KG1 (cell line): ENCODE data around the gene ITIH4.

Experiments
- DNase-seq: peaks from one replicate; lab custom pipeline; 2025; lab: John Stamatoyannopoulos, UW

The ITIH4 gene

DNA sequence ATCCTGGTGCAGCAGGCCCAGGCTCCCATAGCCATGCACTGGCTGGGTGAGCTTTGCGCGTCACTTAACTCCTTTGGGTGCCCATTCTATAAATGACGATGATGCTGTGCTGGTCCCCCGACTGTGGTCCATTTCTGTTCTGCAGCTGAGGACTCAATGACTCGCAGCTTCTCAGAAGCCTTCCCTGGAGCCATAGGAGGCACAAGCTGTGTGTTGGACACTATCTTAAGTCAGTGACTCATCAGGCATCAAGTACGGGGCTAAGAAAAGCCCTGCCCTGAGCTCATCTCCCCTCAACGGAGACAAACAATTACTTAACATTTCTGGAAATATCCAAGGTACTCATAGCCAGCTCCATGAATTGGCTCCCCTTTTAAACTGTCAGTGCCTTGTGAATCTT lies 18.1 kb upstream of the ITIH4 start:
- DNase-seq, result no peak

- no peak for DNase-seq
Measured at GRCh38 chr3:52847726-52848125, 17.3 kb upstream of the ITIH4 start.

DNA sequence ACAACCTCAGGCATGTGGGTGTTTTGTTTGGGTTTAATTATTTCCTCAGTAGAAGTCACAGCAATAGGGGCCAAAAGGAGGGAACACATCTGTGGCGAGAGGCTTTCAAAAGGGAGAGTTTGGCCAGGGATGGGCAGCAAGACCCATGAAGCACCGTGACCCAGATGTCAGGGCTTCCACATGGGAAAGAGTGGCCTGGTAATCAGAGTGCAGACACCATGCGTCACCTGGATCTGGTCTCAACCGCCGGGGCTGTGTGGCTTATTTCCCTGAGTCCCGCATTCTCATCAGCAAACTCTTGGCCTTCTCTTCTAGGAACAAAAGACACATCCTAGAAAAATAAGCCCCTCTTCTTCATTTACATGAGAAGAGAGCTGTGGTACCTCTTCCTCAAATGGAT lies 16.8 kb upstream of the ITIH4 start:
- no peak for DNase-seq

DNA sequence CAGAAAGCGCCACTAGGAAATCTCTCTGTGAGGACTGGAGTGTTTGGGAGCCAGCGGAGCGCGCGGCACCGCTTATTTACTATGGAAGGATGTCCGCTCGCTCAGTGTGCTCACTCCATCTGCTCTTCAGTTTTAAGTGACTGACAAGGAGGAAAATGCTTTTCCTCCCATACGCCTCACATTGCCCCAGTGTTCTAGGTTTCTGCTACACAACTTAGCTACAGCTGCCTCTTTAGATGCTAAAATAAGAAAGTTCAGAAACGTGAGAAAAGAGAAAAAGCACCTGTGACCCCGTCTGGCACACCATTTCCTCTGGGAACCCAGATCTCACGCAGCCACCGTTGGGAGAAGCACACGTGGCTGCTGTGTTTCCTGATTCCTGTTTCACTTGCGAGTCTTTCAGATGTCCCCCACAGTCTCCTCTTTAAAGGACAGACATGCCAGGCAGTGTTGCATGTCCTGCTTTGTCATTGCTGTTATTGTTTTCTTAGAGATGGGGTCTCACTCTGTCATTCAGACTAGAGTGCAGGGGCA lies 16.0 kb upstream of the ITIH4 start:
- DNase-seq, result no peak

GRCh38 chr3:52845691-52846431 lies 15.4 kb upstream of the ITIH4 start:
- no peak for DNase-seq

DNA sequence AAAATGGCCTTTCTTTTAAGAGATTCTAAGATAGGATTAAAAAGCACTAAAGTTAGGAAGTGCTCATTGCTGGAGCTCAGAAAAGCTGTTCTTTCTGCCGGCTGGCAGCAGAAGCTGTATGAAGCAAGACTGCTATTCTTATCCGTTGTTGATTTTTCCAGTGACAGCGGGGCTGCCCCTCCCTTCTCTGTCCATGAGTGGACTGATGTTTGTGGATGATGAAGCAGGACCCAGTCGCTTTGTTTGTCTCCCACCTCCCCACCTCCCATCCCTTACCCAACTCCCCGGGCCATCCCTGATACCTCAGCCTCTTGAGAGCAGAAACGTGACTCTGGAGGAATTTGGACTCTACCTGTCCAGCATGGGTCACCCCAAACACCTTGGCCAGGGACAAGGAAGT lies 14.7 kb upstream of the ITIH4 start:
- DNase-seq, result no peak

DNA sequence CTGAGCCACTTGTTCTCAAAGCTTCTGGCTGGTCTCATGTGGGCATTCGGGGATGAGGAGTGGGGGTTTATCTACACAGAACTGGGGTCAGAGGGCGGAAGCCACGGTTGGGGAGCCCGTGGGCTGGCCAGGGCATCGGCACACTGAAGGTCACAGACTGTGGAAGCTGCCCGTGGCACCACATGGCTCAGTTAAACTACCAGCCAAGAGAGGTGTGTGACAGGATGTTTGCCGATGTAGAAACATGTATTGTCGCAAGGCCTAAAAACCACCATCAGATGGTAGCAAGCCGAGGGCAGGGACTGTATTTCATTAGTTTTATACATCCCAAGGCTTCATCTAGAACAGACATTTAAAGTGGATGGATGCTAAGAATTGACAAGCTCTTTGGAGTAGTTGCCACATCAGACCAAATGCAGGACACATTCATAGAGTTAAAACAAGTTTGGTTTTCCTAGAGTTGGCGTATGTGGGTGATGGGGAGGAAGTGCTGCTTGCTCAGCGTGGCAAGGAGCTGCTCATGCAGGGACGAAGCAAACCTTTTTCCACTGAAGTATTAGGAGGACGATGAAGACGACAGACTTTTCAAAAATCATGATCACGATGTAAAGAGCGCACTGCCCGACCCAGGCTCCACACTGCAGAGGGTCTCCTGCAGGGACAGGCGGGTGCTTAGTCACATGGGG lies 14.0 kb upstream of the ITIH4 start:
- no peak for DNase-seq

GRCh38 chr3:52843881-52844280 lies 13.4 kb upstream of the ITIH4 start:
- DNase-seq, result no peak

- no peak for DNase-seq
Measured at GRCh38 chr3:52843108-52843865, 12.8 kb upstream of the ITIH4 start.

DNA sequence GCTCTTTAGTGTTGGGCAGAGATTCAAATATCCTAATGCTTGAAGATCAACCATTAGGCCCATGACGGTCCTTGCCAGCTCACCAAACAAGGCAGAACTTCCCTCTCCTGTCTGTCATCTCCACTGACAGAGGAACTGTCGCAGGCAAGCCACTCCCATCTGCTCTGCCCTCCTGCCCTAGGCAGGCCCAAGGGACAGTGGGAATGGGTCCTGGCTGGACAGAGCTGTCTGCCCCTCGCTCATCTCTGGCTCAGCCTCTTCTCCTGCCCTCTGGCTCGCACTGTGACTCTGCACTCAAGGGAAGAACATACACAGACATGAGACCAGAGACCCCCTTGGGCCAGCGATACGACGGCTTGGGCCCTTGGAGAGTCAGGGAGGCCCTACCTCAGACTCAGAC lies 12.0 kb upstream of the ITIH4 start:
- no peak for DNase-seq

- no peak for DNase-seq
Measured at GRCh38 chr3:52841981-52842340, 11.5 kb upstream of the ITIH4 start.

- DNase-seq, result no peak
Measured at GRCh38 chr3:52841211-52841980, 10.9 kb upstream of the ITIH4 start.

- DNase-seq, result no peak
Measured at GRCh38 chr3:52839892-52840545, 9.5 kb upstream of the ITIH4 start.

GRCh38 chr3:52839268-52839575 lies 8.8 kb upstream of the ITIH4 start:
- DNase-seq, result no peak

DNA sequence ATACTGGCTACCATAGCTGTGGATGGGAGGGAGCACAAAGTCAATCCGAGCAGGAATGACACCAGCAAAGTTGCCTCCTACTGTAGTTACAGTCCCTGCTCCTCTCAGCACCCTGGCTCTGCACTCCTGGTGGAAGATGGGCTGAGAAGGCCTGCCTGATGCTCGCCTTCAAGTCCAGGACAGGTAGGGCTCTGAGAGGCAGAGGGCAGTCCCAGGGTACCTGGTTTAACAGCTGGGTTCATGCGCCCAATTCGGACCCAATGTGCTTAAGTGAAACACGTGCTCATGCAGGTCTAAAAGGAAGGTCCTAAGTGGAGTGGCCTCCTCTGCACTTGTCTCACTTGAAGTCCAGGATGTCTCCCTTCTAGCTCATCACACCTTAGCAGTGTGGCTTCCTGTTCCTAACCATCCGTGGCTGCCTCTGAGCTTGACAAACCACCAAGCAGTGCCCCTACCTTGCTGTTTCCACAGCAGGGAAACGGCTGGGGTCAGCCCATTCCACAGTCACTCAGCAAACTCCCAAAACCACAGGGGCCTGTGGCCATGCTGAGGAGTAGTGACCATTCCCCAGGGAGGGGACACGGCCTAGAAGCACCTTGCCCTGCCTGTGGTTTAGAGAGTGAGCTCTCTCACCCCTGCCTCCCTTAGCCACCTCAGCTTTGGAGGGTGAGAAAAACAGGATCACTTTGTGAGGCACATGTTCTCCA lies 8.2 kb upstream of the ITIH4 start:
- no peak for DNase-seq

GRCh38 chr3:52836986-52837385 lies 6.5 kb upstream of the ITIH4 start:
- DNase-seq, result no peak

- DNase-seq, result no peak
Measured at GRCh38 chr3:52836471-52836845, 6.0 kb upstream of the ITIH4 start.

DNA sequence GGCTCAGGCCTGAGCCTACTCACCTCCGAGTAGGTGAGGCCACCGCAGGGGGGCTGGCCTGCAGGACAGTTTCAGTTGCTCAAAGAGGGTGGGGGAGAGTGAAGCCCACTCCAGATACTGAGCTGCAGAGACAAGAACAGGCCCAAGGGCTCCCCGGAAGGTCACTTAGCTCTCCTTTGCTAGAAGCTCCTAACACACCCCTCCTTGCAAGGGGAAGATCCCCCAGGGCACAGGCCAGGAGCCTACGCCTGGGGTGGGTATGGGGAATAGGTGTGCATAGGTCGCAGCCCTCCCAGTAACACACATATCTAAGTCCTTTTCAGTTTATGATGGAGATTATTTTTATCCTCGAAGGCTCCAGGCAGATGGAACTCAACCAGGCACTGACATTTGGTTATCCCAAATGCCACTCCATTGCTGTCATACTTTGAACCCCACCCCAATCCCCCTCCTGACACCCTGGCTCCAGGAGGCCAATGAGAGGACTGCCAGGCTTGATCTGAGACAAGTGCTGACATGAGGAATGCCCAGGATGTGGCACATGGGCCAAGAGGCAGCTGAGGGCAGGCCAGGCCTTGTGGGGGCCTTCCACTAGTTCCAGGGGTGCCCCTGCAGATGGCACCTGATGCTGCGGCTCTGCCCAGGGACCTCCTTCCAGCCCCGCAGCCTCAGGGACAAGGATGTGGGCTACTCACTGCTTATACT lies 5.4 kb upstream of the ITIH4 start:
- DNase-seq, result no peak

GRCh38 chr3:52834871-52835501 lies 4.5 kb upstream of the ITIH4 start, which contains the start of gene MUSTN1:
TSS of gene MUSTN1 (minus strand) at chr3:52835019. CDS start at chr3:52834948, 71 bp downstream.
- no peak for DNase-seq

- DNase-seq, result no peak
Measured at GRCh38 chr3:52833202-52833601, 2.7 kb upstream of the ITIH4 start.
